Pulmonary artery endothelial cell (primary cell): ENCODE measurements around the gene CREB3L2. TPM values are rescaled to one million over a fixed set of nuclear protein-coding genes. Genes with fewer than 3 reads are reported as not detected.

Experiments
- DNase-seq: peaks from one replicate; pipeline ENCODE4 v3.0.0-alpha.2; 2011; ENCODE audit warnings: low read depth, low spot score
- total RNA-seq: library from RNA; depleted of rRNA; stranded (reverse); fragments of >200 nt; gene quantifications from 2 replicates; pipeline ENCODE4 v1.2.3, GENCODE V29; 2014

CREB3L2 gene
- total RNA-seq, 1 donor from 2014 or later = 23.3 TPM

DNA sequence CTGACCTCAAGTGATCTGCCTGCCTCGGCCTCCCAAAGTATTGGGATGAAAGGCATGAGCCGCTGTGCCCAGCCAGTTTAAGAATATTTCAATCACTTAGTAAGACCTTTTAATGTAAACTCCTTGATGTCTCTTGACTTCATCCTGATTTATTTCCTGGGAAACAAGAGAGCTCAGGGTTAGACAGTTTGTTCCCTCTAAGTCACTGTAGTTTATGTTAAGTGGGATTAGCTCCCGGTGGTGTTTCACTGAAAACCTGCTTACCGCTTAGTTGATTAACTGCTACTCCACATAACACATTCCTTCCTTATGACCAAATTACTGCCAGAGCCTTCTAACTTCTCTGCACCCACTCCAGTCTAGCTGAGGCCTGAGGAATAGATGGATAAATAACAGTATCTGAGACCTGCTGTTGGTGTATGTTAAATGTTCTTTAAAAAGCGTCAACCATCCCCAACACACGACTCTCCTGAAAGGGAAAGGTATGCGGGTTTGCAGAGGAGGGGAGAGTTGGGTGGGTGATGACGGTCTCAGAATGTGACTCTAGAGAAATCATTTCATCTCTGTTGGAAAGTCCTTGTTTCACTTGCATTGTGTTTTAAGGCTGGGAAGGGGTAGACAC is 48.7 kb downstream of the CREB3L2 start:
- no peak for DNase-seq

DNA sequence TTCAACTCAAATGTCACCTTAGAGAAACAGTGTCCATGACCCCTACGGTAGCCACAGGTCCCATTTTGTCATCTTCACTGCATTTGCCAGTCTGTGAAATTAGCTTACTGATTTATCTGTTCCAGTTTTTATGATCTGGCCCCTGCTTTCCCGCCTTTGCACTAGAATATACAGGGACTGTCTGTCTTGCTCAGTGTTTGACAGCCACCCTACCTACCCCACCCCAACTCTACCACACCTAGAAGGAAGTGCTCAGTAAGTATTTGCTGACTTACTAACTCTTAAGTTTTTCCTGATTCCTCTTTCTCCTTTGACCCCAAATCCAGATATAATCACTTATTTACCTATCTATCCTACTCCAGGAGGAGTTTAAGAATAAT is 49.5 kb downstream of the CREB3L2 start:
- no peak for DNase-seq

- DNase-seq = no peak
These were observed 50.0 kb downstream of the CREB3L2 start for GRCh38 chr7:137951700-137952425.

DNA sequence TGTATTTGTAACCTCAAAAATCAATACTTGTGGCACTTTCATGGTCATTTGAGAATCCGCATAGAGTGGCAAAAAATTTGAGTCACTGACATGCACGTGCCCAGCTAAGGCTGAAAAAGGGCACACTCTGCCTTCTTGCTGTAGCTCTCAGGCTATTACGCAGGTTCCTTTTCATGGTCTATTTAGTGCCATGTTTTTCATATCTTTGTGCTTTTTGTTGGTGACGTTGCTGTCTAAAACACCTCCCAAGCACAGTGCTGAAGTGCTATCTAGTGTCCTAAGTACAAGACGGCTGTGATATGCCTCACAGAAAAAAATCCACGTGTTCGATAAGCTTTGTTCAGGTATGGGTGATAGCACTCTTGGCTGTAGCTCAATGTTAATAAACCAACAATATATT is 50.9 kb downstream of the CREB3L2 start:
- DNase-seq = no peak

- no peak for DNase-seq
These were observed 51.6 kb downstream of the CREB3L2 start for GRCh38 chr7:137950263-137950621.

GRCh38 chr7:137949416-137950262 is 52.2 kb downstream of the CREB3L2 start:
- no peak for DNase-seq

DNA sequence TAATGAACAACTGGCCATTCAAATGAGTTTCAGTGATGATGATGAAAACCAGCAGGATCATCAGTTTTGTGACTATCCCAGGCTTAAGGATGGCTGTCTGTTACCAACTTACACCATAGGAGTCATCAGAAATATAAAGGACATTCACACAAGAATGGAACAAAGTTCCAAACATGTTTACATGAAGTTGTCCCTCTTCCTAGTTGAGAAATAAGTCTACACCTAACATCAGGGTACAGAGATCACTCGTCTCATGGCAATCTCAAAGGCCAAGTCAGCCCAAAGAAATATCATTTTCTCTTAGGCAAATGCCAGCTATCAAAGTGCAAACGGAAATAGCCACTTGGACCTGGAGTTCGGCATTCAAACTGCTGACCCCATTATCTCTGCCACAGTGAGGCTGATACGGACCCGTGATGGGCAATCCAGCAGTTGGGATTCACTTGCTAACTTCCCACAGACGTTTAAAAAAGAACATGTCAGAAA is 53.0 kb downstream of the CREB3L2 start:
- DNase-seq = no peak

DNA sequence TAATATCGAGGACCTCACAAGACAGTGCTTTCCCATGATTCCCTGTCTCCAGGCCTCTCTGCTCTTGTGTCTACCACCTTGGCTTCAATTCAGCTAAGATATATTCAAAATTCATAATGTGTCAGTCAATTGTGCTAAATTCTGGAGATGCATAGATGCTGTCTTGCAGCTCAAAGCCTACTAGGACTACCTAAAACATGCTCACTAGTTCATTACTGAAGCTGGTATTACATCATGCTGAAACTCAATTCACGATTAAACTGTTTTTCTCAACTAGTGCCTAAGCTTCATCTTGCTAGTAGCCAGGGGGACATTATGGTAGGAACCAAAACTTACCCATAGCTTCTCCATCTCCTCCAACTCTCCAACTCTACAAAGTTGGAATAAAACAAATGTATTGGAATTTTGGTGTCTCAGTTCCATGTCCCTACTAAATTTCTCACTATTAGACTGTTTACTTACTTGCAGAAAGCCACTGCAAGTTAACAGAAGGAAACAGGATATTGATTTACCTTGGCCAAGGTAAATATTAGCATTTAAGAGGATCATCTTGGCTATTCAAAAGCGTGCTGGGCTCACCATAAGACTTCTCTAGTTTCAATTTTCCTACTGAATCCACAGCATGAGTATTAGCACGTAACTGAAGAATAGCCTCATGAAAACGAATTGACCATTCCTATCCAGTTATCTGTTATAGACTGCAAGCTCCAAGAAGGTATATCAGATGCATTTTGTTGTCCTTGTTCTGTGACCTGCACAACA is 53.6 kb downstream of the CREB3L2 start:
- no peak for DNase-seq

GRCh38 chr7:137947046-137947445 is 54.8 kb downstream of the CREB3L2 start:
- DNase-seq = no peak

GRCh38 chr7:137946011-137946410 is 55.9 kb downstream of the CREB3L2 start:
- no peak for DNase-seq

GRCh38 chr7:137944168-137944567 is 57.7 kb downstream of the CREB3L2 start:
- DNase-seq = no peak

DNA sequence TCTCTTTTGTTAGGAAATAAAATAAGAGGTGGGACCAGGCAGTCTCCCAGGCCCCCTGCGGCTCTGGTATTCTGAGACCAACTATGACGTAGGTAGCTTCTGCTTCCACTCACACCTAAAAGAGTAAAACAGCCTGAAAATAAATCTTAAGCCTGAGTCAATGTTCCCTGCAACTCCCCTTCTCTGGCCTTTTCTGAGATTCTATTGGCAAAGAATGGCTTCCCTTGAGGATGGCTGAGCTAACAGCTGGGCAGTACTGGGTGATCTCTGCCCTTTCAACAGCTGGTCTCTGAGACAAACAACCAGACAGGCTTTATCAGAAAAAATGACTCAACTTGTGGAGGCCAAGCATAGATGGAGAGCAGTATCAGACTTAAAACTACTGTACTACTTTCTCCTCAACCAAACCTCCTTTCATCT is 58.7 kb downstream of the CREB3L2 start:
- DNase-seq = peak; percentile 43

GRCh38 chr7:137942484-137943115 is 59.3 kb downstream of the CREB3L2 start:
- DNase-seq = no peak

DNA sequence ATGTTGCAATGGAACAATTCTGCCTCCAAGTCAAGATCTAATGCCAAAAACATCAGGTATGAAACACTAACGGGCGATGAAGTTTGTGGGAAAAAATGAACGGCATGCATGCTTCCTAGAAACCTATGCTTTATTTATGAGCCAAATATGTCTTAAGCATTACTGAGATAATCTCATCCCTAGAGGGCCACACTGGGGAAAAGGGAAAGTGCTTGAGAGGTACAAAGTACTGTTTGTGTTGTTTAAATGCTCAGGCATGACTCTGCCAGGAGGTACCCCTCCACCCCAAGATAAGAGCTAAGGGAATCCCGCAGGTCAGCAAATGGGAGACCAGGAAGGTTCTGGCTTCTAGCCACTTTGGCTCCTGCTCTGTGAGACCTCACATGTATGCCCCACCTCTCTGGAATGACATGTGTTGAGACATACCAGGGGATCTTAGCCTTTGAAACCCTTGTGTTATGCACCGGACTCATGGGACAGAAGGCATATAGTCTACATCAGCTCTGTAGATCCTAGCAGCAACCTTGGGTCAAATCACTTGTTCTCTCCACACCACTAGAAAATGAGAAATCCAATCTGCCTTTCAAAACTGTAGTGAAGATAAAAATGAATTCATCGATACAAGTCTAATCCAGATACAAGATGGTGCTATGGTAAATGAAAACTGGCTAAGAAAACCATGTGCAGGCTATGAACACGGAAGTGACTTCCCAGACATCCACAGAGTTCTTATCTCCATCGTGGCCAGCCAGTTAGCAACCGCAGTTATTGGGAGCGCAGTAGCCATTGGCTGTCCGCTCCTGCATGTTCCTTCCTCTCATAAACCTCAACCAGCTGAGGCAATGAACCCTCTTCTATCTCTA is 61.0 kb downstream of the CREB3L2 start:
- no peak for DNase-seq

GRCh38 chr7:137940218-137940617 is 61.7 kb downstream of the CREB3L2 start:
- DNase-seq = no peak

DNA sequence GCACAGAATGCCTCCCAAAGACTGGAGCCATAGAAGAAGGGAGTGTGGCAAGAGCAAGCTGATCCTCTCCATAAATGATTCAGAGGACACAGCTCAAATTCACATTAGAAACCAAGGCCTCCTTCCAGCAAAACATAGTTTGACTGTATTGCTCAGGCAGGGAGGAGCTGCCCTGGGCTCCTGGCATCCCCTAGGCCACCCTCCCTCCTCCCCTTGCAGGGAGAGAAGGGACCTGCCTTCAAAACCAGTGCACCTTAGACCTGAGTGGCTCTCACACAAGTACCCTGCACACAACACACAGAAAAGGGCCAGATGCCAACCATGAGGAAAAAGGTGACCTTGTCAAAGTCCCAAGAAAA is 64.7 kb downstream of the CREB3L2 start:
- DNase-seq = no peak

DNA sequence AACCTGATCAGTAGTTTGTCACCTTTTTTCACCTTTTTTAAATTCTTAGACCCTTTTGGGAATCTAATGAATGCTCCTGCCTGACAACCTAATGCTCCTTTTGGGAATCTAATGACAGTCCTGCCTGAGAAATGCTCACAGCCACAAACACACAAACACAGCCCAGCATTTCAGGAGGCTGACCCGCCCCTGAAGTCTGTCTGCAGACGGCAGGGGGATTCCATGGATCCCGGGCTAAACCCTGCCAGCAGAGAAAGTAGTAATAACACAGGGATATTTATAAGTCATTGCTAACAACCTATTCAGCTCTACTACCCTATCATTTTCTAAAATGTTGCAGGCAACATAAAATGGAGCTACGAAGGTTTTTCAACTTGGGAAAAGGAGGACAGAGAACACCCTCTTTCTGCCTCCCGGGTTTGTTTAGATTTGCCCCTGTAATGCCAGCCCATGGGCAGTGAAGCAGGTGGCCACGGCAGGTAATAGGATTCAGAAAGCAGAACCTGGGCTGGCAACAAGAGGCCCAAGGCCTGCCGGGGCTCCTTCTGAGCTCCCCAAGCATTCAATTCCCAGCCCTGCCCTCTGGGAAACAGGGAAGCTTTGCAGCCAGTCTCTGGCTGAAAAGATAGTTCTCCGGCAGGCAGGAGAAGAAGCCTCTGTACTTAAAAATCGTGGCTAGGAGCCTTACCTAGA is 65.2 kb downstream of the CREB3L2 start:
- no peak for DNase-seq

DNA sequence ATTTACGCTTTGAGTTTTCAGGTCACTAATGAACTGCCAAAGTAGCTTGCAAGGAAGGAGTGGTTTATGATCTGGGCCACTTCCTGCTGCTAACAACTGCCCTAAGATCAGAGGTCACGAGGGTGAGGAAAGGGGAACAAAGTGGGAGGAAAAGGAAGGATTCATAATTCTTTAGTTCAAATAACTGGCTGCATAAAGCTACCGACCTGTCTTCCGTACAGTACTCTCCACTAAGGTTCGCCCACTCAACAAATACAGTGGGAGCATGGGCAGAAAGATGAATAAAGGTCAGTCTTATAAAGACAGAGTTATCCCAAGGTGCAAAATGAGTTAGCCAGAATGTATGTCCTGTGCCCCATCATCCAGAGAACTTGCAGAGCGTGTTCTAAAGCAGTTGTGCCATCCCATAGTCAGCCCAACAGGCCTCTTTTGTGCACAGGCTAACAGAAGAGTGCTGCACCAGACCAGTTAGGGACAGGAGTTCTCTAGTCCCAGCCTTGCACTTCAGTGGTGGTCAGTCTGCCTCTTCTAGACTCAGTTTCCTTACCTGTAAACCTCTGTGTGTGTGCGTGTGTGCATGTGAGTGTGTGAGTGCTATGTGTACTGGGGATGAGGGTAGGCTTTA is 65.9 kb downstream of the CREB3L2 start:
- no peak for DNase-seq
